ENCODE measurements around the gene INSL6. TPM values are rescaled to one million over a fixed set of nuclear protein-coding genes. Genes with fewer than 3 reads are reported as not detected.
"Not testable (repeated sequence)": the region's sequence is repeated elsewhere in the genome, so short reads cannot be mapped to it uniquely, and the experiment has no call there.

INSL6 gene
- total RNA-seq, 4 donors from 2014 or later, result not detected

- DNase-seq, result no peak
- H3K4me1 ChIP-seq, result no peaks in the 10 kb centered on the region
- H3K27ac ChIP-seq, result no peak overlapping the region
- intact Hi-C loops (cut with DNase I), result loop anchor here (5.0 kb wide), 1 partner anchor 238 kb away; no protein-coding TSS in a partner anchor
- WGBS, 2 donors, result 89 to 93% methylated on average over 2 of the region's 2 CpGs
- TF ChIP-seq, protein P1, sequence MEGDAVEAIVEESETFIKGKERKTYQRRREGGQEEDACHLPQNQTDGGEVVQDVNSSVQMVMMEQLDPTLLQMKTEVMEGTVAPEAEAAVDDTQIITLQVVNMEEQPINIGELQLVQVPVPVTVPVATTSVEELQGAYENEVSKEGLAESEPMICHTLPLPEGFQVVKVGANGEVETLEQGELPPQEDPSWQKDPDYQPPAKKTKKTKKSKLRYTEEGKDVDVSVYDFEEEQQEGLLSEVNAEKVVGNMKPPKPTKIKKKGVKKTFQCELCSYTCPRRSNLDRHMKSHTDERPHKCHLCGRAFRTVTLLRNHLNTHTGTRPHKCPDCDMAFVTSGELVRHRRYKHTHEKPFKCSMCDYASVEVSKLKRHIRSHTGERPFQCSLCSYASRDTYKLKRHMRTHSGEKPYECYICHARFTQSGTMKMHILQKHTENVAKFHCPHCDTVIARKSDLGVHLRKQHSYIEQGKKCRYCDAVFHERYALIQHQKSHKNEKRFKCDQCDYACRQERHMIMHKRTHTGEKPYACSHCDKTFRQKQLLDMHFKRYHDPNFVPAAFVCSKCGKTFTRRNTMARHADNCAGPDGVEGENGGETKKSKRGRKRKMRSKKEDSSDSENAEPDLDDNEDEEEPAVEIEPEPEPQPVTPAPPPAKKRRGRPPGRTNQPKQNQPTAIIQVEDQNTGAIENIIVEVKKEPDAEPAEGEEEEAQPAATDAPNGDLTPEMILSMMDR (IDR thresholded peaks at IDR 0.05), result no peak
- no peak for TF ChIP-seq POLR2A (IDR thresholded peaks at IDR 0.05)
- no peaks in the 10 kb centered on the region for H3K9me3 ChIP-seq
- no peak overlapping the region for H3K4me3 ChIP-seq
- no peaks in the 10 kb centered on the region for H3K36me3 ChIP-seq
- peaks cover 0 to 3% (median 0%) of the 10 kb centered on the region in 4 donors for H3K27me3 ChIP-seq
These were observed 663 bp downstream of the INSL6 start for GRCh38 chr9:5184776-5185175.

GRCh38 chr9:5180631-5181030 lies 4.8 kb downstream of the INSL6 start:
- H3K9me3 ChIP-seq; H3K36me3 ChIP-seq; H3K27me3 ChIP-seq; H3K27ac ChIP-seq; H3K4me1 ChIP-seq; DNase-seq; intact Hi-C loops (cut with DNase I); H3K4me3 ChIP-seq: not testable (repeated sequence)
- 86% methylated on average over 2 of the region's 2 CpGs for WGBS, 2 donors

GRCh38 chr9:5178126-5178805 lies 7.2 kb downstream of the INSL6 start:
- Histone ChIP-seq H3K4me1 (no peaks in the 10 kb centered on the region), H3K9me3 (no peaks in the 10 kb centered on the region), H3K27me3 (no peaks in the 10 kb centered on the region), H3K36me3 (no peaks in the 10 kb centered on the region), H3K4me3 (no peak overlapping the region), H3K27ac (no peak overlapping the region)
- WGBS, 2 donors, result 29 to 89% methylated on average over 1 to 3 of the region's 4 CpGs
- no peak for TF ChIP-seq POLR2A (IDR thresholded peaks at IDR 0.05)
- TF ChIP-seq, protein P1 (IDR thresholded peaks at IDR 0.05), result no peak
- intact Hi-C loops (cut with DNase I), result no loop called here
- DNase-seq, result no peak

DNA sequence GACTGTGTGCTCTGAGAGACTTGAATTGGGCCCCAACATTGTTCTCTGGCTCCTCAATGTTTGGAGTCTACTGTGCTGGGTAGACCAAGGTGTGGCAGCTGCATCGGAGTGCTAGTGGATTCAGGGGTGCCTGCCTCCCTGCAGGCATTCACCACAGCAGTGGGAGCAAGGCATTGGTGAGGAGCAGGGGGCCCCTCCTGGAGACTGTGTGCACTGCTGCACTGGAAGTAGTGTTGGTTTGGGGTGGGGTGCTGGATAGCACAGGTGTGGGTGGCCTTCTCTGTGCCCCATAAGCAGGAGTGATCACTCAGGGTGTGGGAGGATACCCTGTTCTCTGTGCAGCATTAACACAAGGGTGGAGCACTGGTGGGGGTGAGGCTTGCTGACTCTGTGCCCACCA lies 39.2 kb downstream of the INSL6 start:
- WGBS, 2 donors, result 100% methylated on average over 1 of the region's 1 CpG; no CpG with 5 or more reads in 1 of the 2 donors
- intact Hi-C loops (cut with DNase I), result no loop called here
- Histone ChIP-seq H3K27me3 (no peaks in the 10 kb centered on the region), H3K4me3 (no peak overlapping the region), H3K9me3 (peaks cover 0 to 27% (median 8%) of the 10 kb centered on the region in 3 donors), H3K36me3 (peaks cover 0 to 54% (median 0%) of the 10 kb centered on the region in 3 donors), H3K4me1 (no peaks in the 10 kb centered on the region), H3K27ac (no peak overlapping the region)
- TF ChIP-seq, protein P1 (IDR thresholded peaks at IDR 0.05), result no peak
- no peak for TF ChIP-seq POLR2A (IDR thresholded peaks at IDR 0.05)
- DNase-seq, result no peak

- Histone ChIP-seq H3K36me3 (peaks cover 0 to 54% (median 0%) of the 10 kb centered on the region in 3 donors), H3K4me3 (no peak overlapping the region), H3K27me3 (no peaks in the 10 kb centered on the region), H3K4me1 (no peaks in the 10 kb centered on the region), H3K9me3 (peaks cover 0 to 22% (median 5%) of the 10 kb centered on the region in 3 donors), H3K27ac (no peak overlapping the region)
- no peak for DNase-seq
- TF ChIP-seq POLR2A (IDR thresholded peaks at IDR 0.05), result no peak
- TF ChIP-seq, protein P1 (IDR thresholded peaks at IDR 0.05), result no peak
- intact Hi-C loops (cut with DNase I), result no loop called here
- WGBS, 2 donors, result 85 to 86% methylated on average over 7 of the region's 7 CpGs
These were observed 41.2 kb downstream of the INSL6 start for GRCh38 chr9:5144217-5144616.

Data from esophagus squamous epithelium (tissue), 5 donors.